PFSK-1 (cell line): ENCODE data around the gene COG7.

Experiments
- FOXP2 ChIP-seq: optimal IDR thresholded peaks from 2 replicates; pipeline ENCODE3; 2011; ENCODE audit warnings: borderline replicate concordance, control low read depth, inconsistent platforms; ENCODE audit not compliant: insufficient read depth; ENCODE audit errors: extremely low read length, extremely low read depth
- POLR2AphosphoS5 ChIP-seq: IDR thresholded peaks from 2 replicates; pipeline ENCODE4 v1.6.1; 2012; ENCODE audit warnings: low read depth, mild to moderate bottlenecking, control low read depth, low read length, moderate library complexity
- REST ChIP-seq, 2 experiments: IDR thresholded peaks; 2 replicates each; pipeline versions ENCODE4 v1.6.1 to v1.8.0; 2011 to 2012; ENCODE audit warnings: low read depth in 2 of 2, low read length in 2 of 2, control low read depth in 1 of 2, inconsistent platforms in 1 of 2, mild to moderate bottlenecking in 1 of 2, moderate library complexity in 1 of 2; ENCODE audit not compliant: insufficient read depth in 1 of 2
- SIN3A ChIP-seq: IDR thresholded peaks from 2 replicates; pipeline ENCODE4 v1.6.1; 2012; ENCODE audit warnings: mild to moderate bottlenecking, low read length, moderate library complexity, borderline replicate concordance; ENCODE audit not compliant: insufficient read depth
- TAF1 ChIP-seq: IDR thresholded peaks from 2 replicates; pipeline ENCODE4 v1.6.1; 2012; ENCODE audit warnings: low read length, control low read depth, borderline replicate concordance; ENCODE audit not compliant: insufficient read depth

COG7 gene

DNA sequence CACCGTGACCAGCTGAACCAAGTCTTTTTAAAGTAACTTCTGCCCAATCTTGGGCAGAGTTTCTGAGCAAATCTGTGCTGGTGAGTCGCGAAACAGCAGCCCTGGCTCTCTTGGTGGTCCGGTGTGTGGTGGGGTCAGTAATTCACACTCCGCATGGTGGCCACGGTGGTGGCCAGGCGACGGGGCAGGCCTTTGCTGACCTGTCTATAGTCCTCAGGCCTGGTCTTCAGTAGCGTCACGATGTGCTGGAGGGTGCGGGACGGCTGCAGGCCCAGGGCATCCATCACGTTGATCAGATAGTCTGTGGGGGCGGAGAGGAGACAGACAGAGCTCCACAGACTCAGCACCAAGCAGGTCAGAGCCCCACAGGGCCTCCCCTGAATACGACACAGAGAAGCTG, 64.2 kb downstream of the COG7 start:
- TF ChIP-seq SIN3A = no peak
- no peak for TF ChIP-seq POLR2AphosphoS5
- no peak for TF ChIP-seq REST (IDR thresholded peaks at IDR 0.05; ENCODE audit: insufficient read depth in 1 of 2, low read depth in 2 of 2, low read length in 2 of 2)
- TF ChIP-seq FOXP2 = no peak
- TF ChIP-seq TAF1 = no peak

GRCh38 chr16:23387666-23388065, 65.3 kb downstream of the COG7 start:
- TF ChIP-seq POLR2AphosphoS5 = no peak
- TF ChIP-seq TAF1 = no peak
- TF ChIP-seq REST (IDR thresholded peaks at IDR 0.05; ENCODE audit: insufficient read depth in 1 of 2, low read depth in 2 of 2, low read length in 2 of 2) = no peak

- TF ChIP-seq REST (IDR thresholded peaks at IDR 0.05; ENCODE audit: insufficient read depth in 1 of 2, low read depth in 2 of 2, low read length in 2 of 2) (no peak), TAF1 (no peak)
Observed at GRCh38 chr16:23385441-23385840, 67.5 kb downstream of the COG7 start.

GRCh38 chr16:23384878-23385277, 68.1 kb downstream of the COG7 start:
- TF ChIP-seq FOXP2 = no peak
- TF ChIP-seq REST (IDR thresholded peaks at IDR 0.05; ENCODE audit: insufficient read depth in 1 of 2, low read depth in 2 of 2, low read length in 2 of 2) = no peak
- no peak for TF ChIP-seq POLR2AphosphoS5
- no peak for TF ChIP-seq SIN3A
- no peak for TF ChIP-seq TAF1

- no peak for TF ChIP-seq TAF1
Observed at GRCh38 chr16:23383881-23384280, 69.1 kb downstream of the COG7 start.

DNA sequence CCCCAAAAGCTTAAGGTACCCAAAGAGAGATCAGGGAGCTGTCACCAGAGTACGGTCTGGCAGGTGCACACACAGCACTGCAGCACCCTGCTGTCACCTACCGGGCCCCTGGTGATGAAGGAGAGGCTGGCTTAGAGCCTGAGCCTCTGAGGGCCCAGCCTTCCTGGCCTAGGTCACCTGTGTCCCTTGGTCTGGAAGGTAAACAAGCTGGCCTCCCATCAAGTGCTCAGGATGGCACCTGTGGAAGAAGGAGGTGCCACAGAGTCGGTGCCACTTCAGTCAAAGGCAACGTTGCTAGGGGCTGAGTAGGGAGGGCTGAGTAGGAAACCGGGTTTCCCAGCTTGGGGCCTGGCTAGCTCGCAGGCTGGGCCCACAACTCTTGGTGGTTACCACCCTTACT, 70.7 kb downstream of the COG7 start:
- TF ChIP-seq REST (IDR thresholded peaks at IDR 0.05; ENCODE audit: insufficient read depth in 1 of 2, low read depth in 2 of 2, low read length in 2 of 2) (no peak), TAF1 (no peak), POLR2AphosphoS5 (no peak), FOXP2 (no peak), SIN3A (no peak)
